RWPE2 (cell line): ENCODE data around the gene TKT.

ENCODE experiments used
- ATAC-seq: fragments of 200-7000 bp; cut with Tn5 transposase; 3 replicates; pipeline ENCODE4 v1.9.1; 2021; ENCODE audit warnings: low read depth
- DNase-seq: peaks from one replicate; pipeline ENCODE4 v3.0.0-alpha.2; 2020; ENCODE audit warnings: low spot score
- H3K27ac ChIP-seq: fragments of 450-650 bp; 2 replicates; pipeline ENCODE4 v1.5.1; 2017; ENCODE audit warnings: mild to moderate bottlenecking; ENCODE audit not compliant: poor library complexity, severe bottlenecking
- H3K27me3 ChIP-seq: fragments of 250-450 bp; sonication (Bioruptor Pico); 2 replicates; pipeline ENCODE4 v1.5.1; 2021; ENCODE audit warnings: mild to moderate bottlenecking, moderate library complexity; ENCODE audit not compliant: insufficient read depth, poor library complexity, severe bottlenecking
- H3K36me3 ChIP-seq: fragments of 250-450 bp; sonication (Bioruptor Pico); 2 replicates; pipeline ENCODE4 v1.5.1; 2020; ENCODE audit warnings: low read depth, mild to moderate bottlenecking, moderate library complexity
- H3K4me1 ChIP-seq: fragments of 250-450 bp; sonication (Bioruptor Pico); 2 replicates; pipeline ENCODE4 v1.5.1; 2021; ENCODE audit warnings: mild to moderate bottlenecking, moderate library complexity; ENCODE audit not compliant: insufficient read depth, poor library complexity, severe bottlenecking
- H3K4me3 ChIP-seq: fragments of 250-450 bp; sonication (Bioruptor Pico); 2 replicates; pipeline ENCODE4 v1.5.1; 2021; ENCODE audit warnings: mild to moderate bottlenecking, moderate library complexity; ENCODE audit not compliant: severe bottlenecking
- H3K9me3 ChIP-seq: fragments of 250-450 bp; sonication (Bioruptor Pico); 2 replicates; pipeline ENCODE4 v1.5.1; 2021; ENCODE audit warnings: mild to moderate bottlenecking, moderate library complexity; ENCODE audit not compliant: severe bottlenecking
- CTCF ChIP-seq: fragments of 450-650 bp; IDR thresholded peaks from one replicate; pipeline ENCODE4 v1.5.1; 2017; ENCODE audit warnings: mild to moderate bottlenecking, moderate library complexity; ENCODE audit not compliant: poor library complexity, severe bottlenecking

Gene TKT

GRCh38 chr3:53248161-53248560, 7.7 kb downstream of the TKT start:
- Histone ChIP-seq H3K36me3 (peaks cover 86% of the 10 kb centered on the region), H3K4me3 (no peak overlapping the region), H3K27me3 (no peaks in the 10 kb centered on the region), H3K9me3 (no peaks in the 10 kb centered on the region), H3K27ac (no peak overlapping the region), H3K4me1 (peaks cover 19% of the 10 kb centered on the region)
- DNase-seq: no peak
- TF ChIP-seq CTCF: no peak
- ATAC-seq: no peak

GRCh38 chr3:53247619-53248018, 8.2 kb downstream of the TKT start:
- DNase-seq (no peak), ATAC-seq (no peak)
- no peak overlapping the region for H3K4me3 ChIP-seq
- TF ChIP-seq CTCF: no peak
- H3K27me3 ChIP-seq: no peaks in the 10 kb centered on the region
- H3K27ac ChIP-seq: no peak overlapping the region
- peaks cover 86% of the 10 kb centered on the region for H3K36me3 ChIP-seq
- no peaks in the 10 kb centered on the region for H3K9me3 ChIP-seq
- H3K4me1 ChIP-seq: peaks cover 14% of the 10 kb centered on the region

- TF ChIP-seq CTCF: no peak
- Histone ChIP-seq H3K4me3 (no peak overlapping the region), H3K27ac (no peak overlapping the region), H3K4me1 (peaks cover 7% of the 10 kb centered on the region), H3K27me3 (no peaks in the 10 kb centered on the region), H3K9me3 (no peaks in the 10 kb centered on the region), H3K36me3 (peaks cover 88% of the 10 kb centered on the region)
- no peak for ATAC-seq
- no peak for DNase-seq
These were observed 11.6 kb downstream of the TKT start for GRCh38 chr3:53244271-53244670.

- Histone ChIP-seq H3K36me3 (peaks cover 90% of the 10 kb centered on the region), H3K4me3 (no peak overlapping the region), H3K4me1 (peaks cover 10% of the 10 kb centered on the region), H3K27me3 (no peaks in the 10 kb centered on the region), H3K27ac (peak overlapping the region; percentile 27), H3K9me3 (no peaks in the 10 kb centered on the region)
- TF ChIP-seq CTCF: no peak
- peak; percentile 23 for DNase-seq
- no peak for ATAC-seq
These were observed 12.0 kb downstream of the TKT start for GRCh38 chr3:53243785-53244184.

GRCh38 chr3:53243165-53243564, 12.7 kb downstream of the TKT start:
- no peak for TF ChIP-seq CTCF
- no peak for DNase-seq
- no peaks in the 10 kb centered on the region for H3K9me3 ChIP-seq
- H3K4me1 ChIP-seq: peaks cover 12% of the 10 kb centered on the region
- no peak overlapping the region for H3K4me3 ChIP-seq
- peaks cover 89% of the 10 kb centered on the region for H3K36me3 ChIP-seq
- no peak for ATAC-seq
- no peaks in the 10 kb centered on the region for H3K27me3 ChIP-seq
- H3K27ac ChIP-seq: peak overlapping the region; percentile 27
